GM19468 (cell line): Measurements from ENCODE around the gene C10orf143.
"Not testable (repeated sequence)": the region's sequence is repeated elsewhere in the genome, so short reads cannot be mapped to it uniquely, and the experiment has no call there.

ENCODE experiments used
- ATAC-seq: cut with Tn5 transposase; IDR thresholded peaks from one replicate; pipeline ENCODE4 v1.9.1; 2021; ENCODE audit warnings: mild to moderate bottlenecking, moderate library complexity, moderate number of reproducible peaks; ENCODE audit not compliant: unreplicated experiment; ENCODE audit errors: extremely low read depth

C10orf143 gene

DNA sequence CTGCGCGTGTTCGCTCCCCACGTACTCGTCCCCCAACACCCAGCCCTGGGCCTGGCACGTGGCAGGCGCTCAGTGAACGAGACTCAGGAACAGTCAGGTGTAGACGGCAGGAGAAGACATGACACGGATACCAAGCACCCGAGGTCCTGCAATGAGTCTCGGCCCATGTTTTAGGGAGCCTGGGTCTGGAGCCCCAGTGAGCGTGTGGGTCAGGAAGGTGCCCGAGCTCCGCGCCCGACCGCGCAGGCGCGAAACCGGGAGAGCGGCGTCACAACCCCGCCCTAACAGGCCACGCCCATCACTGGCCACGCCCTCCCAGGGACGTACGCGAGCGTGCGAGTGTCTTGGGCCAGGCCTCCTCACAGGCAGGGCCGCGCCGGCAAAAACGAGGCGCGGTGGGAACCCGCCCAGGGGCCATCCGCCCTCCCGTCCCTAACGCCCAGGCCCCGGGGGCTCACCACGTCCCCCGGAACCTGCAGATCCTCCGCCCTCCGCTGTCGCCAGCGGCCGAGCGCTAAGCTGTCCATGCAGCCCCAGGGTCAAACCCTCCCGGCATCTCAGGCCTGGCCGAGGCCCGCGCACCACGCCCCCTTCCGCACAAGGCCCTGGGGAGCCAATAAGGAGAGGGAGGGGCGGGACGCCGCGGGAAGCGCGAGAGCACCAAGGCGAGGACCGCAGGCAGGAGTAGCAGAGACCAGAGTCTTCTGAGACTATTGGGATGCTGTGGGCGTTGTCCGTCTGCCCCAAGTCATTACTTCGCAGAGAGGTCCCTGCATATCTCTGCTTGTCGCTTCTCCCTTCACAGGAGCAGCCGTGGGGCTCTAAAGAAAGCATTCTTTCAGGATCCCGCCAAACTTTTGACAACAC is at the start of gene C10orf143:
Gene C10orf143, minus strand, starts transcription at position 585 of the 867 bp plus-strand sequence. Its CDS starts 58 bp downstream, at position 527.
- ATAC-seq: peak; percentile 71

DNA sequence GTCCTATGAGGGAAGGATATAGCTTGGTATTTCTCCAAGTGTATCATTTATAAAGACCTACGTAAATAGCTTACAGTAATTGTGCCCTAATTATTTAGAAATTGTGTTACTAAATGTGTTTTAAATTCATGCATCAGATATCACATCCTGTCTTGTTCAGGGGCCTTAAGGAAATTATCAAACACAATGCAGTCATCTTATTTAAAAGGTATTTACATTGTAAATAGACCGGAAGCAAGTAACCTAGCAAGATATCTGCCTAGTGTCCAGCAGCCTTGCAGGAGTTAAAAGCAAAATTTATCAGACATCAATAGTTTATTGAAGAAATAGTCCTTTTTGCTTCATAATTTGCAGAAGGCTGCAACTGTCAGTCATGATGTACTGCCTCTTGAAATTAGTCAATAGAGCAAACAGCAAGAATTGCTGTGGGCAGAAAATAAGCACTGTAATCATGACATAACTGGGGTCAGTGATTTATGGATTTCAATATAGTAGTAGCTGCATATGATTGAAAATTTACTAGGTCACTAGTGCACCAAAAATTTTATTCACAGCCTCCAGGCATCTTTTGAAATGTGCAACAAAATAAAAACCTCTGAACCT is 48.7 kb upstream of the C10orf143 start:
- no peak for ATAC-seq

DNA sequence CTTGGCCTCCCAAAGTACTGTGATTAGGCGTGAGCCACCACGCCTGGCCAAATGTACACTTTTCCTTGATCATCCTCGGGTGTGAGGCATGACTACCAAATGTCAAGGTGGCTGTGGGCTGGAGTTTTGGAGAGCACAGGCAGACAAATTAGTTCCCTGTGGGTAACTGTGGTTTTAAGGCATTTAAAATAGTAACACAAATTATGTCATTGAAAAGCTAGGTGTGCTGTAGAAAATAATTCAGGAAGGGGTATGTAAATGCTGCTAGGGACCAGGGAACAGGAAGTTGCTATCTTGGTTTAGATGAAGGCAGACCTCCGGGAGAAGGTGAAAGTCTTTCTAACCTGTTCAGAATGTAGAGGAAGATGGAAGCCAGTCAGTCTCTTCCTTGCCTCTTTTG is 35.4 kb upstream of the C10orf143 start:
- no peak for ATAC-seq

DNA sequence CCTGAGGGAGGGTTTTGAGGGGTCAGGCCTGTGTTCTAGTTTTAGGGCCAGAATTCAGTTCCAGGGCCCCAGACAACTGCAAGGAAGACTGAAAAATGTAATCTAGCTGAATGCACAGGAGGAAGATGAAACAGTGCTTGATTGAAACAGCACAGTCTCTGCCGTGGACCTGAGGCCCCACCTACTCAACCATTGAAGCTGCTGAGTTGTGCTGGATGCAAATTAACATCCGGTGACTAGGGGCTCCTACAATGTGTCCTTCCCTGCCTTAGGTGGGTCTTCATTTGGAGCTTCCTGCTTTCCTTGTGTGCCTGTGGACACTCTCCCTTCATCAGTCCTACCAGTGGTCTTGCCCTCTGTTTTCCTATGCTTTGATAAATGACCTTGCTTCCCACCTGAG is 31.2 kb upstream of the C10orf143 start:
- ATAC-seq: peak; percentile 61

DNA sequence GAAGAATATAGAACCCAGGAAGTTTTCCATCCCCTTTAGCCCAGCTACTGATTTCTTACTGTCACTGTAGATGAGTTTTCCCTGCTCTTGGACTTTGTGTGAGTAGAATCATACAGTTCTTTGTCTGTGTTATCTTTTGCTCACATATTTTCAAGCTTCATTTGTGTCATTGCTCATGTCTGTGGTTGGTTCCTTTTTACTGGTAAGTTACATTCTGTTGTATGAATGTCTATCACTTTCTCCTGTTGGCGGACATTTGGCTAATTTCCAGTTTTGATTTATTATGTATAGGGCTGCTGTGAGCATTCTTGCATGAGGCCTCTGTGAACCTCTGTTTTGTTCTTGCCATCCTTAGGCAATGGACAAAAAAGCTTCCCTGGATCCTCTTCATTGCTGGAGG is 30.8 kb upstream of the C10orf143 start:
- ATAC-seq: peak; percentile 3

DNA sequence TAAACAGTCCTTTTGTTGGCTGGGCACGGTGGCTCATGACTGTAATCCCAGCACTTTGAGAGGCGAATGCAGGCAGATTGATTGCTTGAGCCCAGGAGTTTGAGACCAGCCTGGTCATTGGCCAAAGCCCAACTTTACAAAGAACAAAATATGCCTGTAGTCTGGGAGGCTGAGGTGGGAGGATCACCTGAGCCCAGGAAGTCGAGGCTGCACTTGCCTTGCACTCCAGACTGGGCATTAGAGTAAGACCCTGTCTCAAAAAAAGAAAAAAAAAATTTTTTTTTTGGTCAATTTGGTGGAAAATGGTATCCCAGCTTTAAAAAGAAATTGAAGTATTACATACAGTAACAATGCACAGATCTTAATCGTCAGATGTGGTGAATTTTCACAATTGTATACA is 30.4 kb upstream of the C10orf143 start:
- no peak for ATAC-seq

DNA sequence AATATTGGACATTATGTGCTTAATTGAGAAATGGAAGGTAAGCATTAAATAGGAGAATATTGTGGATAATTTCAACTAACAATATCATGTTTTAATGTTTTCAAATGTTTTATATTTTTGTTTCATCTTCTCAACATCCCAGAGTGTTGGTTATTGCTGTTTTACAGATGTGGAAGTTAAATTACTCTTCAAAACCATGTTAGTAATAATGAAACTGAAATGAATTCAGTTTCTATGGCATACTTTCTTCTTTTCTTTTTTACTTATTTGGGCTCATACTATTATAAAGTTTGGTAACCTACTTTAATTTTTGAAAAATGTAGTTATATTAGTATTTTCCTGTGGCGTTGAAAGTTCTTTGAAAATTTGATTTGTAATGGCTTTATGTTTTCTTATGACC is 29.8 kb upstream of the C10orf143 start:
- no peak for ATAC-seq

DNA sequence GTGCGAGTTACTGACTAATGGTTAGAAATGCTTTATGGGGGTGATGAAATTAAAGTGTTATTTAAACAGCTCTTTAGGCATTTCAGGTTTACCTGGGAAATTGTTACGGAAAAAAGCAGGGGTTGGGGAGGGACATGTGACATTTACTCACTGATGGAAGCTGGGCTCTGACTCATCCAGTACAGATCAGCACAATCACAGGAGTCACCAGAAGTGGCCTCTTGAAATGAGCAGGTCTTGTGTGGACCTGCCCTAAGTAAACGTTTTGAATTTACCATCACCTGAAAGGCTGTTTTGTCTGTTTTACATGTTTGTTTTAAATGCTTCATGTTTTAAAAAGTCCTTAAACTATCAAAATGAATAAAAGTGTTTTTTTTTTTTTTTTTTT is 27.8 kb upstream of the C10orf143 start:
- no peak for ATAC-seq

DNA sequence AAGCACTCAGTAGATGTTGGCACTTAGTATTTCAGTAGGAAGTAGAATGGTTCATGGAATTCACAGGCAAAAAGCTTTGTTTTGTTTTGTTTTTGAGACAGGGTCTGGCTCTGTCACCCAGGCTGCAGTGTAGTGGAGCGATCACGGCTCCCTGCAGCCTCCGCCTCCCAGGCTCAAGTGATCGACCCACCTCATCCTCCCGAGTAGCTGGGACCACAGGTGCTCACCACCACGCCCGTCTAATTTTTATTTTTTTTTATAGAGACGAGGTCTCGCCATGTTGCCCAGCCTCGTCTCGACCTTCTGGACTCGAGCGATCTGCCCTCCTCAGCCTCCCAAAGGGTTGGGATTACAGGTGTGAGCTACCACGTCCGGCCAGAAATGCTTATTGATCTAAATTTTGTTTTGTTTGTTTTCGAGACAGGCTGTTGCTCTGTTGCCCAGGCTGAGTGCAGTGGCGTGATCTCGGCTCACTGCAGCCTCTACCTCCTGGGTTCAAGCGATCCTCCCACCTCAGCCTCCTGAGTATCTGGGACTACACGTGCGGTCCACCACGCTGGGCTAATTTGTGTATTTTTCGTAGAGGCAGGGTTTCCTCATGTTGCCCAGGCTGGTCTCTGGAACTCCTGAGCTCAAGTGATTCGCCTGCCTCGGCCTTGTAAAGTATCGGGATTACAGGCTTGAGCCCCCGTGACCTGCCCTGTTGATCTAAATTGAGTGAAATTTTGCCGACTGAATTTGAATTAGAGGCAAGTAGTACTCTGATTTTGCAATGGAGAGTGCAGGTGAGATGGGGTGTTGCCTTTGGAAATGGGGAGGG is 27.2 kb upstream of the C10orf143 start:
- ATAC-seq: no peak

DNA sequence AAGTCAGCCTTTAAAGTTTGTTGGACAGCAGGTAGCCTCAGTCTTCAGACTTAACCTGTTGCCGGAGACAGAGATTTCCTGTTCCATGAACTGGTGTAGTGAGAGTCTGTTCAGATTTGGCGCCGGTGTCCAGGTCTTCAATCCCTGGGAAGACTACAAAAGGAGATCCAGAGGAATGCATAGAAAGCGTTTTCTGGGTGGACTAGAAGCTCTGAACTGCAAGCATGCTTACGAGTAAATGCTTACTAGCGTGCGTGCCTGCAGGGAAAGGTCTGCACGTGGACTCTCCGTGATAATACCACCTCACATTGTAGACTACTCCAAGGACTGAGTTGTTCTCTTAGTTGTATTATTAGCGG is 26.4 kb upstream of the C10orf143 start:
- ATAC-seq: no peak

DNA sequence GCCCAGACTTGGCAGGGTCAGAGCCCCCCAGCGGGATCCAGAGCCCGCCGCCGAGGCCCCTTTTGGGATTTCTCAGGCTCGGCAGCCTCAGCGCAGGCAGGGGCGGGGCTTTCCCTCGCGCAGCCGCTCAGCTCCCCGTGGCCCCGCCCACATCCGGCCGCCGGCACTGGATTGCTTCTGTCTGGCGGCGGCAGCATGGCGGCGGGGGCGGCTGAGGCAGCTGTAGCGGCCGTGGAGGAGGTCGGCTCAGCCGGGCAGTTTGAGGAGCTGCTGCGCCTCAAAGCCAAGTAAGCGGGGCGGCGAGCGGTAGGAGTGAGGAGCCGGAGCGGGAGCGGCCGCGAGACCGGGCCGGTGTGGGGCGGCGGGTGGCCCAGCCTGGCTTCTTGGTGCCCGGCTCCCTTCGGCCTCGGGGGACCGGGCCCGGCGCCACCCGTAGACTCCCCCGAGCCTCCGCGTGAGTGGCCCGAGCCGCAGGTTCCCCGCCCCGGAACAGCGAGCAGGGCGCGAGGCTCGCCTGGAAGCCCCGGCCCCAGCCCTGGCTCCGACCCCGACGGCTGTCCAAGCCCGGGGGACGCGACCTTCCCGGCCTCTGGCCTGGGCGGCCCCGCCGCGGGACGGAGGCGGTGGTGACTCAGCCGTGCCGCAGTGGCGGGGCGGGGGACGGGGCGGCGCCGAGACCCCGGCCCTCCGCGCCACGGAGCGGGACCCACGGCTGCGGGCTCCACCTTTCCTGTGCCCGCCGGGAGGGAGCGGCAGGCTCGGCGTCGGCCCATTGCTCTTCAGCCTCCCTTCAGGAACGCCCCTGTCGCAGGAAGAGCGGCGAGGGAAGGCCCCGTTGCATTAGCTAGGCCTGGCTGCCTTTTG is 25.8 kb upstream of the C10orf143 start, which contains the start of gene GLRX3:
Gene GLRX3, plus strand, starts transcription at position 166 of the 864 bp plus-strand sequence. Its CDS starts 30 bp downstream, at position 196.
- ATAC-seq: peak; percentile 88

DNA sequence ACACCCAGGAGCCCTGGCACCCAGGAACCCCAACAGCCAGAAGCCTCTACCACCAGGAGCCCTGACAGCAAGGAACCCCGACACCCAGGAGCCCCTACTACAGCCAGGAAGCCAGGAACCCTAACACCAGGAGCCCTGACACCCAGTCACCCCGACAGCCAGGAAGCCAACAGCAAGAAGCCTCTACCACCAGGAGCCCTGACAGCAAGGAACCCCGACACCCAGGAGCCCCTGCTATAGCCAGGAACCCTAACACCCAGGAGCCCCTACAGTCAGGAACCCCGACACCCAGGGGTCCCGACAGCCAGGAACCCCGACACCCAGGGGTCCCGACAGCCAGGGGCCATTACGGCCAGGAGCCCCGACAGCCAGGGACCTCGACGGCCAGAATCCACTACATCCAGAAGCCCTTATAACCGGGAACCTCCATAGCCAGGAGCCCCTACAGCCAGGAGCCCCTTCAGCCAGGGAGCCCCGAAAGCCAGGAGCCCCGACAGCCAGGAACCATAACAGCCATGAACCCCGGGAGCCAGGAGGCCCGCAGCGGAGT is 25.1 kb upstream of the C10orf143 start:
- ATAC-seq: no peak

DNA sequence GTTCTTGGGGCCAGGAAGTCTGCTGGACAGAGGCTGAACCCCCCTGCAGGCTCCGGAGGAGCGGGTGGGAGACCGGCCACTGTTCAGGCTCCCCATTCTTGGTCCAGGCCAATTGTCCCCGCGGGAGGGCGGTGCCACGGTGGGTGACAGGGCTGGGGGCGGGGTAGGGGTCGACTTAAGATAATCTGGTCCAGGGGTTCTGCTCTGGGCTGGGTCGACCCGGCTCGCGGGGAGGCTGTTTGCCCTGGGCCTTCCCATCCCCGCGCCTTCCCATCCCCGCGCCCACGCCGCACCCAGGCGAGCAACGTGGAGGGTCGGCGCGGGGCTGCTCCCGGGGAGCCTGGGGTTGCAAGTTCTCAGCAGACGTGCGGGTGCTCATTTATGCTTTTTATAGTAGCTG is 18.3 kb upstream of the C10orf143 start:
- ATAC-seq: no peak

DNA sequence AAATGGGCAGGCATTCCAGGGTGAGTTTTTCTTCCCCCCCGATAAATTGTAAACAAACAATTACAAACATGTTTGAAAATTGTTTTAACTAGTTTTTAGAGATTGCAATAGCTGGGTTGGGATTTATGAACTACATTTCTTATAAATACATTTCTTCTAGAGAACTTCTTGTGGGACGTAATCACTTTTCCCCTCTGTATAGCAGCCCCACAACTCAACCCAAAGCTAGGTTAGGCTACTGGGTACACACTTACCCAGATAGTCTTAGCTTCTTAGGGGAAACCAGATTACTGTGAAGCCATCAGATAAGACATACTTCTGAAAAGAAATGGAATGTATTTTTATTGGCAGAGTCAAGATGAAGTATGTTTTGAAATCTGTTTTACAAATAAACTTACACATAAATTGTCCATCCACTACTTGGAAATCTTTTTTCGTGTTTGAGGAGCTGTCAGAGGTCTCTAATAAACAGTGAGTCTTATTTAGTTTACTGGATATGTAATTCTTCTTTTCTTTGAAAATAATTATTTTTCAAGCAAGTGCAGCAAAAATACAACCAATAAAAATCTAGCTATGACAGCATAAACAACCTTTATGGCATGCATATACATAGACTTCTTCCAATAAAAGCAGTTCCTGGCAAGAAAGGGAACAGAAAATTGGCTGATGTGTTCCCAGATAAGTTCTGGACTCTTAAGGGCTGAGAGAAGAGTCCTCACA is 17.6 kb upstream of the C10orf143 start:
- ATAC-seq: no peak

DNA sequence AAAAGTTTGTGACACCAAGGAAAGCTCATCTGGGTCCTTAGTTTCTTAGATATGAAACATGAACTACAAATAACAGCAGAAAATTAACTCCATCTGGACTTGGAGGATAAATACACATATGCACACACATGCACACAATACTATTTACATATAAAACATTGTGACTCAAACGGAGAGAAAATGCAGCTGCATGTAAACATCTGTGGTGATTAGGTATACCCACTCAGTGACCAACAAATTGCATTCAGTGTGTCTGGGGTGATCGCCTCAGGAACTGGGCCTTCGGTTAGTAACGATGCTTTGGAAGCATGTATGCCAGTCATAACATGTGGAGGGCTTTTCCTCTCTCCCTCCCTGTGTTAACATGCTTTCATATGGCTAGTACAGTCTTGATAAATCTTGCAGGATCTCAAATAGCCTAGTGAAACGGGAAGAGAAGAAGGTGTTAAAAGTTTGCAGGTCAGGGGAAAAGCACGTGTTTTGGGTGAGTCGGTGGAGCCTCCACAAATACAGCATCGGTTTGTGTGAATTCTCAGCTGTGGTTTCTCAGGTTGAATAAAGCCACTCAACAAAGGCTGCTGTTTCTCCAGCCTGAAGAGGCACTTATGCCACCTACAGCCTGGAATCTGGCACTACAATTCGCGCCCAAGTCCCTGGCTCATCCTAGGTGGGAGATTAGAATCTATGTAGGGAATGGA is 16.9 kb upstream of the C10orf143 start:
- peak; percentile 85 for ATAC-seq

DNA sequence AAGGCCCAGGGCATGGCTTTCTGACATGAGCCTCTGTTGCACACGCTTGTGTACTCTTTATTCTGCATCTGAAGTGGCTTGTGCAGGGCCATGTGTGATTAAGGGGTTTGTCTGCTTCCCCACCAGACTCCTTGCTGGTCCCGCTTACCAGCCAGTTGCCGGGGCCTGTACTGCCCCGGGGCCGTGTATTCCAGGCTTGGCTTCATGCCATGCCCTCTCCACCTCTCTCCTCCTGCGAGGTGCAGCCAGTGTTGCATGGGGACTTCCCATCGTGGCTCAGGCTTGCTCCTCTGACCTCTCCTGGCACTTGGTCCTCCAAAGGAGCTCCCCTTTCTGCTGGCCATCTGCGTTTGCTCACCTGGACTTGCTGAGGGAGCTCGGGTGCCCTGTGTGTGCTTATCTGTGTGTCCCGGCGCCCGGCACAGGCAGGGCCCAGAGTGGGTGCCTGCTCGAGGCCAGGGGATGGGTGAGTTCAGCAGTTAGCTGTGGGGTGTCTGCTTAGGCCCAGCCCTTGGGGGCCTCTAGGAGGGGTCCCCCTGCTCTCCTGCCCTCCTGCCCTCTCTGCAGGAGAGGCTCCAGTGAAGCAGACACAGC is 11.0 kb upstream of the C10orf143 start:
- ATAC-seq: no peak

DNA sequence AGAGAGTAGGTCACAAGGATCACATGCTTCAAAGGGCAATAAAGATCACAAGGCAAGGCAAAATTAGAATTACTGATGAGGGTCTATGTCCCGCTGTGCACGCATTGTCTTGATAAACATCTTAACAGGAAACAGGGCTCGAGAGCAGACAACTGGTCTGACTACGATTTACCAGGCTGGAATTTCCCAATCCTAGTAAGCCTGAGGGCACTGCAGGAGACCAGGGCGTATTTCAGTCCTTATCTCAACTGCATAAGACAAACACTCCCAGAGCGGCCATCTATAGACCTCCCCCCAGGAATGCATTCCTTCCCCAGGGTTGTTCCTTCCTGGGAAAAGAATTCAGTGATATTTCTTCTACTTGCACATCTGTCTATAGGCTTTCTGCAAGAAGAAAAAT is 6.9 kb upstream of the C10orf143 start:
- not testable (repeated sequence) for ATAC-seq

DNA sequence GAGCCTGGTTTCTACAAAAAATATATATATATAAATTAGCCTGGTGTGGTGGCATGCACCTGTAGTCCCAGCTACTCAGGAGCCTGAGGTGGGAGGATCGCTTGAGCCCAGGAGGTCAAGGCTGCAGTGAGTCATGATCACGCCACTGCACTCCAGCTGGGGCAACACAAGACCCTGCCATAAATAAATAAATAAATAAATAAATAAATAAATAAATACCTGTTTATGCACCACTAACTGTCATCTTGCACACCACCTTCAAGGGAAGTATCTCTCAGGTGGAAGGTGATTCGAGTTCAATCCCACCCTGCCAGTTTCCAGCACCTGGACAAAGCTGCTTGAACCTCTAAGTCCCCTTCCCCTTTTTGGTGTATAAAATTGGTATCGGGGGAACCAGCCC is 6.3 kb upstream of the C10orf143 start:
- not testable (repeated sequence) for ATAC-seq
